Measurements from ENCODE around the gene ETV1.

ETV1 gene

DNA sequence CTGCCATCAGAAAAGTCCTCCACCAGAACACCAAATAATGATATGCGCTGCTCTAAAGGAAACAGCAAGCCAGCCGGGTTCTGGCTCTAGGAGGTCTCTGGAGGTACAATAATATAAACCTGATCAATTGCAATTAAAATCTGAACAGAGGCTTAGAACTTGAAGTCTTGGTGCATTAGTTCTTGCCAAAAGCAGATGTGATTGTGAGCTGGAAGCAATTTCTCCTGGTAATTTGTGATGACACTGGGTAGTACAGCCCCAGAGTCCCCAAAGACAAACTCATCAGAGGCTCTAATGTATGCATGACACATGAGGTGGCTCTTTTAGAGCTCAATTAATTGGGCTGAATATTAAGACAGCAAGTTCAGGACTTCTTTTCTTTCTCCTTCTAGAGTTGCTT, 3.3 kb downstream of the ETV1 start:
- peak; percentile 66 for DNase-seq

DNA sequence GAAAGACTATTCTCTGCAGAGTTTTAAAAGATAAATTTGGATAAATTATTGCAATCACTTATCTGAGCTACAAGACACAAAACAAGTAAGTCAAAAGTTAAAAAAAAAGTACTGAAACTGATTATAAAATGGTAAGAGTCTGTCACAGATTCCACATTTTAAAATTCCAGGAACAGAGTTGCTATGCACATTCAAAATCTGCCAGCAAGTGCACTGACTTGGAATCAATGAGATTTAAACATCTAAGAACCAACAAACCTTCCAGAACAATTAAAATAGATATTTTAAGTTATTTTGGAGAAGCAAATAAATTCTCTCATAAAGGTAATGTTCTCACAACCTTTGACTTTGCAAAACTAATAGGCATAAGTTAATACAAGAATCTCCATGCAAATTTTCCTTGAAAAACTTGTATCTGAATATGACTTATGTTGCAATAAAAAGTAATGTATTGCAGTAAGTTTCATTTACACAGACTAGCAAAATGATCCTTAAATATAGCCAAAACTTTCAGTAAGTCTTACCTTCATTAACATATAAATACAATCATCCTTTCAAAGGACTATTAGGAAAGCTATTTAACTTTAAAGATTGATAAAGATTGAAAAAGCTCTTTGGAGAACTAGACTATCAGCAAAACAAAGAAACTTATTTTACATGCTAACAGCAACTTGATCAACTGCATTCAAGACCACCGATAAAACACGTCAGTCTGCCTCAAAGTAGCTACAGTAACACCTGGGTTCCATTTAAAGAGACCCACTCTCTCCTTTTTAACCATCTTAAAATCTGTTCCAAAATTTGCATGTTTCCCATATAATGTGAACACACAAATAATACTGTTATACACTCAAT, 4.4 kb downstream of the ETV1 start:
- no peak for DNase-seq

DNA sequence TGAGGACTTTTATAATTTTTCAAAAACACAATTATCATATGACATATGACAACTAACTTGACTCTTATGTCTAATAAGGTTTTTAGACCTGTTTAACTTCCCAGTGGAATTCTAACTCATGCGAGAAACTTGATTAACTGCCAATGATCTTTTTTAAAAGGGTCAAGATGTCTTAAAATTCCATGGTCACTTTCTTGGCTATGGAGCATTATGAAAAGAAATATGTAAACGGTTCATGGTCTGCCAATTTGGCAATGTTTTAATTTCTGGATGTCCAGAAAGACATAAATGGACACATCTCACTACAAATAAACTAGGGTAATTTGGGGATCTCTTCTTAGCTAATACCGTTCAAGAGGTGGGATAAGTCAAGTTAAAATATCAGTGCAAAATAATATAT, 5.4 kb downstream of the ETV1 start:
- DNase-seq = no peak

DNA sequence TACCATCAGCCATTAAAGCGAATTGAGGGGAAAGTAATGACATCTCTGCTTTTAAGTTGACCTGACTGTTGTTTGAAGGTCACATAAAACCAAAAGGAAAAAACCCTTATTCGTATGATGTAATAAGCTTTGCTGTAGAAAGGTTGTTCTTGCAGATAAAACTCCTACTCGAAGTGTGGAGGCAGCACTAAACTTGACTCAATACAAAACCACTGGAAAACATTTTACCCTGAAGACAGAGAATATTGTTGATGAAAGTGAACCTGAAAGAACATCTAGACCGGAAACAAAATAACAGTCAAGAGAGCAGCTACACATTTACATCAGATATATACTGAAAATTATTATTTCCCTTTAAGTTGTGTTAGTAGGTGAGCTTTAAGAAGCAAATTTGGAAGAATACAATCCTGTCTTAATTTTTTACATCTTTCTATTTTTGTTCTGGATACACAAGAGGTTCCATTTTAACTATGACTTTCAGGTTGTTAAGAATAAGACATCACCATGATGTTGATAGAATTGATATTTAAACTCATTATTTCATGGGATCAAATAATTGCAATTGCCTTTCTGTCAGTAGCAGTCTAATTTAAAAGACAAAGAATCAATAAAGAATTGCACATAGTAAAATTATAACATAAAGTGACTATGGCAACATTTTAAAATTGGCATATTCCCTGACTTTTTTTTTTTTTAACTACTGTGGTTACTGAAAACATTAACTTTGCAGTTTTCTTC, 6.4 kb downstream of the ETV1 start:
- no peak for DNase-seq

- peak; percentile 87 for DNase-seq
These were observed 8.4 kb downstream of the ETV1 start for GRCh38 chr7:13981070-13981469.

DNA sequence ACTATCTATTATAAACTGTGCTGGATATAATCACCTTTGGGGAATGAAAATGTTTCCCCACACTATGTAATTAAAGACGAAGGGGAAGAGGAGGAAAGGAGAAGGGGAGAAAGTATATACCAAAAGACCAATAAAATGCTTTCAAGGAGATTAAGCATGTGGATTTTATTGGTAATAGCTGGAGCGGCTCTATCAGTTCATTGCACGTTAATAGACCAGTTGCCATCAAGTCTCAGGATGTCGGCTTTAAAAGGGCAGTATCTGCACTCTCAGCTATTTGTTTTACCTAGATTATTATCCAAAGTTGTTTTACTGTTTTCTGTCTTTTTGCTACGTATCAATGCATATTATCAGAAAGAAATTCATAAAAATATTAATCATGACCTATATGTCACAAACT, 9.0 kb downstream of the ETV1 start:
- DNase-seq = no peak

DNA sequence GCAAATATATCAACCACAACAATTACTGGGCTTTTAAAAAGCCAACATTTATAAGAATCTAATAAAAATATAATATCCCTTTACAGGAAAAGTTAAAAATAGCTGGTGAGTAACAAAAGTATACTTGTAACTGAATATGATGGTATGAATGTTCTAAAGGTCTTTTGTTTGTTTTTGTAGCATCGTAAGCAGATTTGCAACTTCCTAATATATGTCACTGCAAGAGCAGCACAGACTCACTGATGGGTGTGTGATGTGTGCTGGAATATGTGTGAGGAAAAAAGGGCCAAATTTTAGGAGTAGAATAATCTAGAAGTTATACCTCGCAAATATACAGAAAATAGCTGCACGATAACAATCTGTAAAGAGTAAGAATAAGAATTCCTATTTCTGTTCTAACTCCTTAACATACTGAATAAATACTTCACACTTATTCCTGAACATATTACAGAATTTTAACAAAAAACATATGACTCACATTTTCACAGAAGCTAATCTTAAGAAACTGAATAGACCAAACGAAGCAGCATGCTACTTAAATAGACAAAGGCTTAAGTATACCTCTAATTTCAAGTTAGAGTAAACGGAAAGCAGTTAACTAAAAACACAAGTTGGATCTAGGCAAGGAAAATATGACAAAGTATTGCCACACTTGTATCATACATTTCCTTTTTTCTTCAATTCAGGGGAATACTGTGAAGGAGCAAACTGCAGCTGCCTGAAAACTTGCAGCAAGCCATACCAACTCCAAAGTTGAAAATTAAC, 9.6 kb downstream of the ETV1 start:
- DNase-seq = peak; percentile 35

DNA sequence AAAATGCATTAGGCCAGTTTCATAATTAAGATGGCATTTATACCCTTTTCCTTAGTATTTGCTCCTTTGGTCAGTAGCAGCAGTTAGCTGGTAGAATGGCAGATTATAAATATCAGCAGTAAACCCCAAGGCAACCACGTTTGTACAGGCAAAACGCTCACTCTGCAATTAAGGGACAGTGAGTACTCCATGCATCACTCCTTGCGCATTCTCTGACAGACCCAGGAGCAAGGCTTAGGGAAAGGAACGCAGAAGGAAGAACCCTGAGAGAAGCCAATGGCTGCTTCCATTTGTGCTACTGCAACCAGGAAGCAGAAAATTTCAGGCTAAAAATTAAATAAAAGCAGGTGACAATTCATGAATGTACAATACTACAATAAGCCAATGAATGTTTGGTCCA, 12.9 kb downstream of the ETV1 start:
- DNase-seq = no peak

DNA sequence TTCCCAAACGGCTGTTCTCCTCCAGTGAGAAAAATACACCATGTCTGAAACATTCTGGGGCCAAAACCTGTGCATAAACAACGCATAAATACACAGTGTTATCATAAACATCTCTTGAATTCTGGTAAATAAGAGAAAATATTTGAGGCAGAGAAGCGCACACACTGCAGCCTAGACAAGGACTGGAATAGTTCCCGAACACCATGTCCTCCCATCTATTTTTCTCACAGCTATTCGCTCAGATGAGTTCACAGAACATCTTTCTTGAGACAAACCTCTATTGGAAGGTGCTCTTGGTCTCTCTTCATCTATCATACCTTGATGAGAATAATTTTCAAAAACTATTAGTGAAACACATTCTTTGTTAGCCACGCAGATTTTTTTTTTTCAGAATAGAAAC, 24.4 kb downstream of the ETV1 start:
- no peak for DNase-seq

DNA sequence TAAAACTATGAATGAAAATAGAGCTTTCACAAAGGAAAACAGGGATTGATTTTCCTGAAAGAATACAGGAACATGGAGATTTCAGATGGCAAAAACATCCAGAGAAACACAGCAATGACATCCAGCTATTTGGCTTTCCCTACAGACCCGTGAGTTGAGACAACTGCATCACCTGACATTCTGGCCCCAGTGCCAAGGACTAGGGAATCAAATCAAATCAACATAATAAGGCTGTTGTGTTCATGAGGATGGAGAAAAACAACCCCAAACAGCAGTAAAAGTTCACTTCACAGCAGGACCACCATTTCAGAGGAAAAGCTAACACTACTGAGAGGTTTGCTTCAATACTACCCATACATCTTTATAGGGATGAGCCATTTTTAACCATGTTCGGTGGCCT, 25.5 kb downstream of the ETV1 start:
- no peak for DNase-seq

DNA sequence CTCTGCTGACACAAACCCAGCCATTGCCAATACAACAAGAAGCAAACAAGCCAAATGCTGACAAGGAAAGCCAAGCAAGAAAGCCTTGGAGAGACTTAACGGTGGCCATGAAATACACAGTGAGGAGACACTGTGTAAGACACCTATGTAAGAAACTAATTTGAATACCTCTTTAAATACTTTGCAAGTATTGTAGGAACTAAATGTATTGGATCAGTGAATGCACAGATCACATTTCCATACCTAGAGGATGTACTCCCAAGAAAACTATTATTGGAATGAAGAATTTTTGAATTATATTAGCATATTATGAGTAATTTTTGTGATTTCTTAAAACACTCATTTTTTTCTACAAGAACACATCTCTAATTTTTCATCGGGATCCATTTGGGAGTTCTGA, 34.0 kb downstream of the ETV1 start:
- DNase-seq = no peak

GRCh38 chr7:13953368-13953767, 36.1 kb downstream of the ETV1 start:
- no peak for DNase-seq

DNA sequence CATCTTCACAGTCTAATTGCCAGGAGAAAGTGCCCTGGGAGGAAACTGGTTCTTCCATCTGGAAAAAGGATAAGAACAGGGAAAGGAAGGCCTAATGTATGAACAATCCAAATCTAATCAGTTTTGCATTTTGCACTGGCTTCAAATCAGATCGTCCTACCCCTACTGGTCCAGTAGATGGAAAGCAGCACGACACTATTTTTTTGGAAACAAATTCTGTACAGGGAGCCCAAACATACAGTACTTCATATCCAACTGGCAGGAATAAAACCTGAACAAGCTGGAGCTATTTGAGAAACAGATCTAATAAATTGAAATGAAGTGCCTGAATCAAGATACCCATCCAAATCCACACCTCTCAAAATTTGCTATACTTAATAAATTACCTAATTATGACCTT, 36.5 kb downstream of the ETV1 start:
- no peak for DNase-seq

GRCh38 chr7:13949939-13950338, 39.5 kb downstream of the ETV1 start:
- no peak for DNase-seq

DNA sequence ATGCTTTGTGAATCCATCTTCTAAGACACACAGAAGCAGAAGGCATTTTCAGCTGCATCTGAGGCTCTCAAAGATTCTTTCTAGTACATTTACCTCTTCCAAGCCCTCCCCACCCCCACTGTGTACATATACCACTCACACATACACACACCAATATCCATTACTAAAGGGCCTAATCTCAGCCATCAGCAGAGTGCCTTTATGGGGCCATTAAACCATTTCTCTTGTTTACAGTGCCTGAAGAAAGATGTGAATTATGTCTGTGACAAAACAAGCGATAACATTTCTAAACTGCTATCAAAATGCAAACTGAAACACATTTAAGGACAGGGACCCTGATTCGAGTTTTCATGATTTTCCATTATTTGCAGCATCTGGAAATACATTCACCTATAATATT, 40.0 kb downstream of the ETV1 start:
- DNase-seq = peak; percentile 85

DNA sequence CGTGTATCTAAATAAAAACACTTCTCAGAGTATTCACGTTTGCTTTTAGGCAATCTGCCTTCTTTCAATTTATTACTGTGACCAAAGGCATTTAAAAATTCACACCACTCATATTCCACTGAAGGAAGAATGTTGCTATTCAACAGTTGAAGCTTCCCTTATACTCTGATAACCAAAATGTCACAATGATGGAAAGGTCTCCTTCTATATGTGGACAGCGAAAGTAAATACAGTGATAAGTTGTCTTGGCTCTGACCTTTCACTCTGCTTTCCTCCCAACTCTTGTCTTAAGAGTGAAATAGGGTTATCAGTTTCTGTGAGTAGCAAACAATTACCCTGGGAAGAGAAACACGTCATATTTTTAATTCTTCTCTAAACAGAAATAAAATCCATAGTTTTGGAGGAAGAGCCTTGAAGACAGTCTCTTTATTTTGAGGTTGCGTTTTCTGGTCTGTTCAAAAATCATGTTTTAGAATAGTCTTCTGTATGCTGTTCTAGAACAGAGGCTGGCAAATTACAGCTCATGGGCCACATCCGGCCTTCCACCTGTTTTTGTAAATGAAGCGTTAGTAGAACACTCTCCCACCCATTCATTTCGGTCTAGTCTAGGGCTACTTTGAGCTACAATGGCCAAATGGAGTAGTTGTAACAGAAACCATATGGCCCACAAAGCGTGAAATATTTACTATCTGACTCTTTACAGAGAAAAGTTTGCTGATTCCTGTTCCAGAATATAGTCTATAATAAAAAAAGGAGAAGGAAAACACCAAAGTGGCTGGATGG, 41.3 kb downstream of the ETV1 start:
- DNase-seq = peak; percentile 39

GRCh38 chr7:13947535-13947934, 41.9 kb downstream of the ETV1 start:
- DNase-seq = no peak

DNA sequence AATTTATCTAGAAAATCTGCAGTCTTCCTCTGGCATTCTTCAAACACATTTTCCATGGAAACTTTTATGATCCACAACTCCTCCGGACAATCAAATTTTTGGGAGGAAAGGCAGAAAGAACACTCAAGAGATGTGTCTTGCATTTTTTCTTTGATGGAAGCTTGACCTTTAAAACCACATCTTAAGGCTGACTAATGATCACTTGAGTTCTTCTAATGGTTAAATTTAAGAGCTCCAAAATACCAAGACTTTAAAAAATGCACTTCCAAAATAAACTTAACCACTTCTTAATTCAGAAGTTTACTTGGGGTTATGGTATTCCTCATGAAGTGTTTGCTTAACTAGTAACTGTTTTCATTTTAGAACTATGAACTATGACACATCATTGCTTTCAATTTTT, 43.3 kb downstream of the ETV1 start:
- DNase-seq = no peak

DNA sequence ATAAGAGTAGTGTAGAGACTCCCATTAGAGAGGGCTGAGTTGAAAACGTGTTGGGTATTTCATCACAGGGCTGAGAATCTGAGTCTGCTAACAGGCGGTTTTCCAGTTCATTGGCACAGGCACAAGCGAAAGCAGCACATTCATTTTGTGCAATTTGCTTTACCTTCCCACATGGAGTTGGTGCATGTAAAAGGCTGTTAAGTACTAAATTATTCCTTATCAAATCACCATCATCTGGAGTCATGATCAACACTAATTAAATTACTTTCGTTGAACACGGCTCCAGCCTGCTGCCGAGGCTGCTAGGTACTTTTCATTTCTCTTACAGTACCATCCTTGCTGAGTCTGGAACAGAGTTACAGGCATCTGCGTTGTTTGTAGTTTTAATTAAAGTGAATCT, 43.8 kb downstream of the ETV1 start:
- peak; percentile 67 for DNase-seq

- no peak for DNase-seq
These were observed 55.9 kb downstream of the ETV1 start for GRCh38 chr7:13933536-13933935.

- DNase-seq = no peak
These were observed 56.4 kb downstream of the ETV1 start for GRCh38 chr7:13933091-13933490.

- DNase-seq = no peak
These were observed 57.3 kb downstream of the ETV1 start for GRCh38 chr7:13932131-13932530.

DNA sequence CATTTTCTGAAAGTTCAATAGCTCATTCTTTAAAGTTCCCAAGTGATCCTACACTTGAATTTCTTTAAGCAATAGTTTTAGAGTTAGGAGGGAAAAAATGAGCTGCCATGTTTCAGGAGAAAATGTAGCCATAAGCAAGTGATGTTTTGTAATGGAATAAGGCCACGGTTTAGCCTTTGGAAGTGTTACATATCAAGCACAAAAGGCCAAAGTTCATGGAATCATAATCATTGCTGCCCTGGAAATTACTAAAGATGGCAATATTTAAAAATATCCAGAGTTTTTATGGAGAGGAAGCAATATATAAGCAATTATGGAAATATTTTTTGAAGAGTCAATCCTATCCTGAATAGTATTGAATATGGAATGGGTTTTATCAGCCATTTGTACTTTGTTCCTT, 68.4 kb downstream of the ETV1 start:
- no peak for DNase-seq

Data from NCI-H69 (cell line).